Liver (tissue), 9 donors: ENCODE data around the gene ZFP3. TPM values are rescaled to one million over a fixed set of nuclear protein-coding genes. Genes with fewer than 3 reads are reported as not detected.
"Not testable (repeated sequence)": the region's sequence is repeated elsewhere in the genome, so short reads cannot be mapped to it uniquely, and the experiment has no call there.

Experiments used
- DNase-seq: peaks from one replicate; pipeline ENCODE4 v3.0.0-alpha.2; 2017; ENCODE audit warnings: low spot score
- H3K27ac ChIP-seq, 2 donors: one replicate each; pipeline ENCODE4 v1.7.0; 2013; ENCODE audit warnings: inconsistent platforms in 2 of 2, low read length in 2 of 2, control low read depth in 1 of 2, low read depth in 1 of 2, mild to moderate bottlenecking in 1 of 2
- H3K27me3 ChIP-seq, 4 donors: one replicate each; pipeline versions ENCODE4 v1.6.1 to v1.7.0; 2013; ENCODE audit warnings: low read length in 3 of 4, inconsistent platforms in 1 of 4, mild to moderate bottlenecking in 1 of 4, moderate library complexity in 1 of 4; ENCODE audit not compliant: control insufficient read depth in 4 of 4, insufficient read depth in 4 of 4
- H3K36me3 ChIP-seq, 4 donors: one replicate each; pipeline versions ENCODE4 v1.6.1 to v1.7.0; 2013; ENCODE audit warnings: low read length in 3 of 4, mild to moderate bottlenecking in 3 of 4, low read depth in 1 of 4, moderate library complexity in 1 of 4; ENCODE audit not compliant: control insufficient read depth in 4 of 4, insufficient read depth in 3 of 4
- H3K4me1 ChIP-seq, 4 donors: one replicate each; pipeline versions ENCODE4 v1.6.1 to v1.7.0; 2013; ENCODE audit warnings: low read length in 3 of 4, mild to moderate bottlenecking in 3 of 4, moderate library complexity in 1 of 4; ENCODE audit not compliant: control insufficient read depth in 4 of 4, insufficient read depth in 4 of 4
- H3K4me3 ChIP-seq, 3 donors: one replicate each; pipeline versions ENCODE4 v1.6.1 to v1.7.0; 2013; ENCODE audit warnings: low read length in 3 of 3, control low read depth in 1 of 3, low read depth in 1 of 3, mild to moderate bottlenecking in 1 of 3
- H3K9ac ChIP-seq, 2 donors: one replicate each; pipeline ENCODE4 v1.7.0; 2013; ENCODE audit warnings: low read length in 2 of 2, mild to moderate bottlenecking in 2 of 2, moderate library complexity in 2 of 2, control low read depth in 1 of 2, low read depth in 1 of 2
- H3K9me3 ChIP-seq, 4 donors: one replicate each; pipeline versions ENCODE4 v1.6.1 to v1.7.0; 2013; ENCODE audit warnings: low read length in 3 of 4; ENCODE audit not compliant: control insufficient read depth in 4 of 4
- ATF3 ChIP-seq: IDR thresholded peaks from 2 replicates; pipeline ENCODE4 v1.6.1; 2016; ENCODE audit warnings: antibody characterized with exemption
- CTCF ChIP-seq: fragments of 150-350 bp; IDR thresholded peaks from 2 replicates; pipeline ENCODE4 v1.5.1; 2017; ENCODE audit warnings: improper control_type of control experiment, low read depth, low read length; ENCODE audit not compliant: missing input control
- EGR1 ChIP-seq, 2 donors: IDR thresholded peaks; 2 replicates each; pipeline ENCODE4 v1.6.1; 2016 to 2018; ENCODE audit warnings: antibody characterized with exemption in 2 of 2, low read depth in 2 of 2
- FOXA1 ChIP-seq: IDR thresholded peaks from 2 replicates; pipeline ENCODE4 v1.6.1; 2016; ENCODE audit warnings: antibody characterized with exemption
- FOXA2 ChIP-seq: IDR thresholded peaks from 2 replicates; pipeline ENCODE4 v1.6.1; 2016; ENCODE audit warnings: antibody characterized with exemption
- GABPA ChIP-seq, 2 donors: IDR thresholded peaks in 1 of 2; conservative IDR thresholded peaks in 1 of 2; 2 replicates each; pipeline ENCODE4 v1.6.1; 2016; ENCODE audit warnings: antibody characterized with exemption in 2 of 2, mild to moderate bottlenecking in 1 of 2, moderate library complexity in 1 of 2
- HNF4A ChIP-seq, 2 donors: conservative IDR thresholded peaks; 2 replicates each; pipeline ENCODE4 v1.6.1; 2016; ENCODE audit warnings: antibody characterized with exemption in 2 of 2, mild to moderate bottlenecking in 2 of 2
- HNF4G ChIP-seq: IDR thresholded peaks from 2 replicates; pipeline ENCODE4 v1.6.1; 2016; ENCODE audit warnings: antibody characterized with exemption
- JUND ChIP-seq, 2 donors: IDR thresholded peaks; 2 replicates each; pipeline ENCODE4 v1.6.1; 2016; ENCODE audit warnings: antibody characterized with exemption in 2 of 2
- NR2F2 ChIP-seq: IDR thresholded peaks from 2 replicates; pipeline ENCODE4 v1.6.1; 2016; ENCODE audit warnings: antibody characterized with exemption
- RAD21 ChIP-seq, 2 donors: IDR thresholded peaks; 2 replicates each; pipeline ENCODE4 v1.6.1; 2016; ENCODE audit warnings: antibody characterized with exemption in 2 of 2, mild to moderate bottlenecking in 2 of 2
- RXRA ChIP-seq, 2 donors: IDR thresholded peaks; 2 replicates each; pipeline ENCODE4 v1.6.1; 2017 to 2018; ENCODE audit warnings: antibody characterized with exemption in 2 of 2, mild to moderate bottlenecking in 1 of 2
- SP1 ChIP-seq: IDR thresholded peaks from 2 replicates; pipeline ENCODE4 v1.6.1; 2018; ENCODE audit warnings: antibody characterized with exemption, mild to moderate bottlenecking
- TAF1 ChIP-seq: conservative IDR thresholded peaks from 2 replicates; pipeline ENCODE4 v1.6.1; 2016; ENCODE audit warnings: antibody characterized with exemption, mild to moderate bottlenecking
- WGBS: extraction: QIAGEN DNeasy Blood & Tissue Kit; methylation state at CpG from one replicate; pipeline ENCODE4 v1.1.7; 2013; 5-methylcytosine and 5-hydroxymethylcytosine counted together
- polyA plus RNA-seq, 2 donors: library from polyadenylated mRNA; stranded (reverse) in 1 of 2; unstranded in 1 of 2; fragments of 200-250 nt in 1 of 2; fragments of >200 nt in 1 of 2; fragmentation: Nextera tagmentation in 1 of 2; extraction: Ambion mirVana in 1 of 2; gene quantifications; one replicate each; pipeline versions ENCODE4 v1.2.1 to v1.2.3, GENCODE V29; 2013 to 2015
- total RNA-seq, 2 donors: library from RNA; depleted of rRNA; stranded (reverse); fragments of >200 nt; gene quantifications; one replicate each; pipeline ENCODE4 v1.2.3, GENCODE V29; 2014
- TF ChIP-seq, protein P1 (sequence below): IDR thresholded peaks from 2 replicates; pipeline ENCODE4 v1.6.1; 2016; ENCODE audit warnings: antibody characterized with exemption, mild to moderate bottlenecking
- TF ChIP-seq, protein P2 (sequence below): IDR thresholded peaks from 2 replicates; pipeline ENCODE4 v1.6.1; 2016; ENCODE audit warnings: antibody characterized with exemption
- TF ChIP-seq, protein P3 (sequence below): IDR thresholded peaks from 2 replicates; pipeline ENCODE4 v1.6.1; 2016; ENCODE audit warnings: antibody characterized with exemption
- donor health status: healthy.
- donor health status: healthy.
- donor health status: healthy.
- donor health status: healthy.
- donor health status: healthy.

The ZFP3 gene
- total and polyA plus RNA-seq, 4 donors: 0.46 to 1.6 (median 1.1) TPM

DNA sequence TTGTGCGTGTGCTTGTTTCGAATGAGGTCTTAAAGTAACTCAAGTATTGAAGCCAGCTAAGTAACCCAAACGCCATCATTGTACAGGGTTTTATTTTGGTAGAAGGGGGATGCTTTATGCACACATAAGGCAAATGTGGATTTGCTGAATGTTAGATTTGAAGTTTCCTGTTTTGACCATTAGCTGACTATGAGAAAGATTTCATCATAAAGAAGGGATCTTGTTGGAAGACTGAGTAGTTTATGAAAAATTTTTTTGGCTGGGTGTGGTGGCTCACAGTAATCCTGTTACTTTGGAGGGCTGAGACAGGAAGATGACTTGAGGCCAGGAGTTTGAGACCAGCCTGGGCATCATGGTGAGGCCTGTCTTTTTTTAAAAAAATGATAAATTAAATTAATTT lies 10.0 kb upstream of the ZFP3 start:
- DNase-seq: no peak
- WGBS: 91% methylated on average over 3 of the region's 3 CpGs
- Histone ChIP-seq H3K9me3 (no peaks in the 10 kb centered on the region), H3K36me3 (no peaks in the 10 kb centered on the region), H3K27me3 (no peaks in the 10 kb centered on the region), H3K4me1 (no peaks in the 10 kb centered on the region), H3K27ac (no peak overlapping the region), H3K9ac (no peak overlapping the region), H3K4me3 (no peak overlapping the region)
- TF ChIP-seq EGR1 (IDR thresholded peaks at IDR 0.05; ENCODE audit: low read depth in 2 of 2) (no peak), RAD21 (IDR thresholded peaks at IDR 0.05) (no peak), SP1 (no peak), RXRA (IDR thresholded peaks at IDR 0.05) (no peak), NR2F2 (no peak), FOXA2 (no peak), TAF1 (no peak), ATF3 (no peak), HNF4A (conservative IDR thresholded peaks at IDR 0.05) (no peak), FOXA1 (no peak), JUND (IDR thresholded peaks at IDR 0.05) (no peak), CTCF (no peak), GABPA (IDR thresholded peaks at IDR 0.05 in 1 of 2, conservative IDR thresholded peaks at IDR 0.05 in 1 of 2) (no peak), HNF4G (no peak)
- TF ChIP-seq, protein P1, sequence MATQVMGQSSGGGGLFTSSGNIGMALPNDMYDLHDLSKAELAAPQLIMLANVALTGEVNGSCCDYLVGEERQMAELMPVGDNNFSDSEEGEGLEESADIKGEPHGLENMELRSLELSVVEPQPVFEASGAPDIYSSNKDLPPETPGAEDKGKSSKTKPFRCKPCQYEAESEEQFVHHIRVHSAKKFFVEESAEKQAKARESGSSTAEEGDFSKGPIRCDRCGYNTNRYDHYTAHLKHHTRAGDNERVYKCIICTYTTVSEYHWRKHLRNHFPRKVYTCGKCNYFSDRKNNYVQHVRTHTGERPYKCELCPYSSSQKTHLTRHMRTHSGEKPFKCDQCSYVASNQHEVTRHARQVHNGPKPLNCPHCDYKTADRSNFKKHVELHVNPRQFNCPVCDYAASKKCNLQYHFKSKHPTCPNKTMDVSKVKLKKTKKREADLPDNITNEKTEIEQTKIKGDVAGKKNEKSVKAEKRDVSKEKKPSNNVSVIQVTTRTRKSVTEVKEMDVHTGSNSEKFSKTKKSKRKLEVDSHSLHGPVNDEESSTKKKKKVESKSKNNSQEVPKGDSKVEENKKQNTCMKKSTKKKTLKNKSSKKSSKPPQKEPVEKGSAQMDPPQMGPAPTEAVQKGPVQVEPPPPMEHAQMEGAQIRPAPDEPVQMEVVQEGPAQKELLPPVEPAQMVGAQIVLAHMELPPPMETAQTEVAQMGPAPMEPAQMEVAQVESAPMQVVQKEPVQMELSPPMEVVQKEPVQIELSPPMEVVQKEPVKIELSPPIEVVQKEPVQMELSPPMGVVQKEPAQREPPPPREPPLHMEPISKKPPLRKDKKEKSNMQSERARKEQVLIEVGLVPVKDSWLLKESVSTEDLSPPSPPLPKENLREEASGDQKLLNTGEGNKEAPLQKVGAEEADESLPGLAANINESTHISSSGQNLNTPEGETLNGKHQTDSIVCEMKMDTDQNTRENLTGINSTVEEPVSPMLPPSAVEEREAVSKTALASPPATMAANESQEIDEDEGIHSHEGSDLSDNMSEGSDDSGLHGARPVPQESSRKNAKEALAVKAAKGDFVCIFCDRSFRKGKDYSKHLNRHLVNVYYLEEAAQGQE: no peak
- TF ChIP-seq, protein P2, sequence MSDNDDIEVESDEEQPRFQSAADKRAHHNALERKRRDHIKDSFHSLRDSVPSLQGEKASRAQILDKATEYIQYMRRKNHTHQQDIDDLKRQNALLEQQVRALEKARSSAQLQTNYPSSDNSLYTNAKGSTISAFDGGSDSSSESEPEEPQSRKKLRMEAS: no peak
- TF ChIP-seq, protein P3, sequence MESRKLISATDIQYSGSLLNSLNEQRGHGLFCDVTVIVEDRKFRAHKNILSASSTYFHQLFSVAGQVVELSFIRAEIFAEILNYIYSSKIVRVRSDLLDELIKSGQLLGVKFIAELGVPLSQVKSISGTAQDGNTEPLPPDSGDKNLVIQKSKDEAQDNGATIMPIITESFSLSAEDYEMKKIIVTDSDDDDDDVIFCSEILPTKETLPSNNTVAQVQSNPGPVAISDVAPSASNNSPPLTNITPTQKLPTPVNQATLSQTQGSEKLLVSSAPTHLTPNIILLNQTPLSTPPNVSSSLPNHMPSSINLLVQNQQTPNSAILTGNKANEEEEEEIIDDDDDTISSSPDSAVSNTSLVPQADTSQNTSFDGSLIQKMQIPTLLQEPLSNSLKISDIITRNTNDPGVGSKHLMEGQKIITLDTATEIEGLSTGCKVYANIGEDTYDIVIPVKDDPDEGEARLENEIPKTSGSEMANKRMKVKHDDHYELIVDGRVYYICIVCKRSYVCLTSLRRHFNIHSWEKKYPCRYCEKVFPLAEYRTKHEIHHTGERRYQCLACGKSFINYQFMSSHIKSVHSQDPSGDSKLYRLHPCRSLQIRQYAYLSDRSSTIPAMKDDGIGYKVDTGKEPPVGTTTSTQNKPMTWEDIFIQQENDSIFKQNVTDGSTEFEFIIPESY: no peak

- Histone ChIP-seq H3K9ac (no peak overlapping the region), H3K27ac (no peak overlapping the region), H3K27me3 (no peaks in the 10 kb centered on the region), H3K4me3 (no peak overlapping the region), H3K36me3 (no peaks in the 10 kb centered on the region), H3K9me3 (no peaks in the 10 kb centered on the region), H3K4me1 (no peaks in the 10 kb centered on the region)
- TF ChIP-seq EGR1 (IDR thresholded peaks at IDR 0.05; ENCODE audit: low read depth in 2 of 2) (no peak), TAF1 (no peak), FOXA1 (no peak), RAD21 (IDR thresholded peaks at IDR 0.05) (no peak), ATF3 (no peak), FOXA2 (no peak), JUND (IDR thresholded peaks at IDR 0.05) (no peak), RXRA (IDR thresholded peaks at IDR 0.05) (no peak), HNF4G (no peak), HNF4A (conservative IDR thresholded peaks at IDR 0.05) (no peak), NR2F2 (no peak)
- TF ChIP-seq, protein P3: no peak
- TF ChIP-seq, protein P2: no peak
- WGBS: 88% methylated on average over 4 of the region's 4 CpGs
- no peak for DNase-seq
Observed at GRCh38 chr17:5069724-5070123, 8.5 kb upstream of the ZFP3 start.

GRCh38 chr17:5075472-5075871 lies 2.8 kb upstream of the ZFP3 start:
- H3K9me3 ChIP-seq: peaks cover 0 to 14% (median 5%) of the 10 kb centered on the region in 4 donors
- H3K4me3 ChIP-seq, DNase-seq, H3K9ac ChIP-seq, H3K36me3 ChIP-seq, H3K27me3 ChIP-seq, H3K27ac ChIP-seq, H3K4me1 ChIP-seq: not testable (repeated sequence)
- 90% methylated on average over 4 of the region's 5 CpGs for WGBS
